ENCODE results near the gene ZNF695. TPM values are rescaled to one million over a fixed set of nuclear protein-coding genes. Genes with fewer than 3 reads are reported as not detected.
A peak's percentile ranks its signal among the peaks of the same experiment; 100 is the strongest.

The ZNF695 gene
- total RNA-seq (0.44 TPM), polyA plus RNA-seq (ENCODE audit: insufficient read depth, low read depth, low replicate concordance) (not detected)
- long read RNA-seq, donor 1: 0 reads
- long read RNA-seq, donor 2, partial matches to known transcripts: 0 of 2 reads
- long read RNA-seq, donor 2, other reads (novel, unspliced or antisense): 0 of 2 reads
- long read RNA-seq, donor 3, partial matches to known transcripts: 0 of 1 reads
- long read RNA-seq, donor 3, other reads (novel, unspliced or antisense): 0 of 1 reads
- long read RNA-seq, donor 4: 0 reads
- long read RNA-seq, donor 5: 0 reads
- long read RNA-seq, donor 6: 0 reads
- long read RNA-seq, donor 7, partial matches to known transcripts: 0 of 1 reads
- long read RNA-seq, donor 7, other reads (novel, unspliced or antisense): 1 of 1 reads
- long read RNA-seq, donor 8: 0 reads
- long read RNA-seq, donor 9: 0 reads
- long read RNA-seq, donor 10: 0 reads

DNA sequence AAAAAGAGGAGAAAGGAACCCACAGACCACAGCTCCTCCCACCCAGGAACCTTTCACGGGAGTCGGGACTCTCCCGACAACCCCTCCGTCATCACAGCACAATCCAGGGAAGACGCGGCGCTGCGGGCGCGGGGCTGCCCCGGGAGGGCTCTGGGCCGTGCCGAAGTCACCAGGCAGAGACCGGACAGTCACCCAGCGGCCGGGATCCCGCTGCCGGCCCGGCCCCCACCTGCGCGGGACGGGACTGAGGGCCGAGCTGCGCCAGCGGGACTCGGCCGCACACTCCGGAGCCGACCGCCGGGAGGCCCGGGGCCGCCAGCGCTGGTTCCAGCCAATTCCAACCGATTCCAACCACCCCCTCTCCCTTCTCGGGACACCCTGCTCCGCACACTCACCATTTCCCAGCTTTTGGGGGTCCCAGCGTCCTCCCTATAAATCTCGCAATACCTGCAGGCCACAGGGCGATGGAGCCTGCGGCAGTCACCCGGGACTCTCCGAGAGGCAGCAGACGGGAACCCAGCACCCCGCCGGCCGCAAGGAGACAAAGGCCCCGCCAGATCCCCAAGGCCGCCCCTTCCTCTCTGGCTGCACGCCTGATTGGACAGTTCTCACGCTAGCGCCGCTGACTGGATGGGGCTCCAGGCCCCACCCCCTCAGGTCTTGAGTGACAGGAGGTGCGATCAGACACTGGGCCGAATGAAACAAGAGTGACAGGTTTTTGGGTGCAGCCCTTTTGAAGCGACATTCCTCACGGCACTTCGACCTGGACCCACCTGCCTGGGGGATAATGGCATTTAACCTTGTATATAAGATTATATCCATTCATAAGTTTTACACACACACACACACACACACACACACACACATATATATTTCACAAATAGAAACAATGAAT is at the start of gene ZNF695:
ZNF695 (minus strand) TSS at position 547 of the 895 bp plus-strand sequence; CDS start at position 398, 149 bp downstream.
- H3K36me3 ChIP-seq (ENCODE audit: control insufficient read depth in 2 of 3, insufficient read depth in 3 of 3, low read length in 3 of 3): no peaks in the 10 kb centered on the region

GRCh38 chr1:247056071-247056470 is 48.2 kb upstream of the ZNF695 start:
- FAIRE-seq (no peak), DNase-seq (no peak)
- peaks cover 0 to 21% (median 10%) of the 10 kb centered on the region in 3 donors for H3K9me3 ChIP-seq (ENCODE audit: control insufficient read depth in 2 of 3, insufficient read depth in 1 of 3, low read length in 3 of 3)
- no peak overlapping the region for H3K27ac ChIP-seq (ENCODE audit: low read depth in 2 of 2, low read length in 2 of 2)
- TF ChIP-seq CTCF (IDR thresholded peaks at IDR 0.05; ENCODE audit: borderline replicate concordance, extremely low read depth, insufficient read depth): no peak
- H3K27me3 ChIP-seq (ENCODE audit: control insufficient read depth, insufficient read depth, low read length): no peaks in the 10 kb centered on the region
- no peak overlapping the region for H3K4me3 ChIP-seq (ENCODE audit: low read length in 3 of 3)
- intact Hi-C loops (cut with DNase I): no loop called here
- no peaks in the 10 kb centered on the region for H3K4me1 ChIP-seq (ENCODE audit: control insufficient read depth in 2 of 3, insufficient read depth in 2 of 3, low read depth in 1 of 3, low read length in 3 of 3)
- H3K9ac ChIP-seq (ENCODE audit: low read length in 3 of 3): no peak overlapping the region
- no peaks in the 10 kb centered on the region for H3K36me3 ChIP-seq (ENCODE audit: control insufficient read depth in 2 of 3, insufficient read depth in 3 of 3, low read length in 3 of 3)

More for the DNA sequence above, at the start of gene ZNF695:
- Histone ChIP-seq H3K27ac (ENCODE audit: low read depth in 2 of 2, low read length in 2 of 2) (no peak within 1 kb of the TSS), H3K9ac (ENCODE audit: low read length in 3 of 3) (peak within 1 kb of the TSS; percentile 34 to 62 (median 41)), H3K27me3 (ENCODE audit: control insufficient read depth, insufficient read depth, low read length) (no peaks in the 10 kb centered on the region), H3K4me3 (ENCODE audit: low read length in 3 of 3) (peak within 1 kb of the TSS; percentile 58 to 75 (median 67)), H3K4me1 (ENCODE audit: control insufficient read depth in 2 of 3, insufficient read depth in 2 of 3, low read depth in 1 of 3, low read length in 3 of 3) (no peaks in the 10 kb centered on the region), H3K9me3 (ENCODE audit: control insufficient read depth in 2 of 3, insufficient read depth in 1 of 3, low read length in 3 of 3) (peaks cover 0 to 10% (median 0%) of the 10 kb centered on the region in 3 donors)
- intact Hi-C loops (cut with DNase I): no loop called here
- no peak for TF ChIP-seq CTCF (IDR thresholded peaks at IDR 0.05; ENCODE audit: borderline replicate concordance, extremely low read depth, insufficient read depth)
- FAIRE-seq (no peak), DNase-seq (peak; percentile 93 to 99 (median 97))

GRCh38 chr1:247054992-247055415 is 47.1 kb upstream of the ZNF695 start:
- DNase-seq (no peak), FAIRE-seq (no peak)
- Histone ChIP-seq H3K36me3 (ENCODE audit: control insufficient read depth in 2 of 3, insufficient read depth in 3 of 3, low read length in 3 of 3) (no peaks in the 10 kb centered on the region), H3K27me3 (ENCODE audit: control insufficient read depth, insufficient read depth, low read length) (no peaks in the 10 kb centered on the region), H3K27ac (ENCODE audit: low read depth in 2 of 2, low read length in 2 of 2) (no peak overlapping the region), H3K9ac (ENCODE audit: low read length in 3 of 3) (no peak overlapping the region), H3K4me1 (ENCODE audit: control insufficient read depth in 2 of 3, insufficient read depth in 2 of 3, low read depth in 1 of 3, low read length in 3 of 3) (no peaks in the 10 kb centered on the region), H3K4me3 (ENCODE audit: low read length in 3 of 3) (no peak overlapping the region), H3K9me3 (ENCODE audit: control insufficient read depth in 2 of 3, insufficient read depth in 1 of 3, low read length in 3 of 3) (peaks cover 0 to 25% (median 10%) of the 10 kb centered on the region in 3 donors)
- TF ChIP-seq CTCF (IDR thresholded peaks at IDR 0.05; ENCODE audit: borderline replicate concordance, extremely low read depth, insufficient read depth): no peak
- intact Hi-C loops (cut with DNase I): no loop called here

Data from kidney (tissue), 22 donors.